ENCODE measurements around the gene SEPTIN12. TPM values are rescaled to one million over a fixed set of nuclear protein-coding genes. Genes with fewer than 3 reads are reported as not detected.

The SEPTIN12 gene
- total RNA-seq, 4 donors from 2014 or later, result not detected

GRCh38 chr16:4811773-4812172 lies 23.6 kb upstream of the SEPTIN12 start:
- H3K36me3 ChIP-seq, result no peaks in the 10 kb centered on the region
- TF ChIP-seq, protein P1, sequence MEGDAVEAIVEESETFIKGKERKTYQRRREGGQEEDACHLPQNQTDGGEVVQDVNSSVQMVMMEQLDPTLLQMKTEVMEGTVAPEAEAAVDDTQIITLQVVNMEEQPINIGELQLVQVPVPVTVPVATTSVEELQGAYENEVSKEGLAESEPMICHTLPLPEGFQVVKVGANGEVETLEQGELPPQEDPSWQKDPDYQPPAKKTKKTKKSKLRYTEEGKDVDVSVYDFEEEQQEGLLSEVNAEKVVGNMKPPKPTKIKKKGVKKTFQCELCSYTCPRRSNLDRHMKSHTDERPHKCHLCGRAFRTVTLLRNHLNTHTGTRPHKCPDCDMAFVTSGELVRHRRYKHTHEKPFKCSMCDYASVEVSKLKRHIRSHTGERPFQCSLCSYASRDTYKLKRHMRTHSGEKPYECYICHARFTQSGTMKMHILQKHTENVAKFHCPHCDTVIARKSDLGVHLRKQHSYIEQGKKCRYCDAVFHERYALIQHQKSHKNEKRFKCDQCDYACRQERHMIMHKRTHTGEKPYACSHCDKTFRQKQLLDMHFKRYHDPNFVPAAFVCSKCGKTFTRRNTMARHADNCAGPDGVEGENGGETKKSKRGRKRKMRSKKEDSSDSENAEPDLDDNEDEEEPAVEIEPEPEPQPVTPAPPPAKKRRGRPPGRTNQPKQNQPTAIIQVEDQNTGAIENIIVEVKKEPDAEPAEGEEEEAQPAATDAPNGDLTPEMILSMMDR (IDR thresholded peaks at IDR 0.05), result no peak
- no peak for TF ChIP-seq POLR2A (IDR thresholded peaks at IDR 0.05)

GRCh38 chr16:4811242-4811641 lies 23.1 kb upstream of the SEPTIN12 start:
- no peak overlapping the region for H3K27ac ChIP-seq
- TF ChIP-seq POLR2A (IDR thresholded peaks at IDR 0.05), result no peak
- TF ChIP-seq, protein P1 (IDR thresholded peaks at IDR 0.05), result no peak

More at GRCh38 chr16:4811773-4812172, 23.6 kb upstream of the SEPTIN12 start:
- Histone ChIP-seq H3K27me3 (no peaks in the 10 kb centered on the region), H3K9me3 (no peaks in the 10 kb centered on the region), H3K4me1 (no peaks in the 10 kb centered on the region), H3K27ac (no peak overlapping the region), H3K4me3 (no peak overlapping the region)
- no peak for DNase-seq
- intact Hi-C loops (cut with DNase I; ENCODE audit: low total_unique reads), result no loop called here

DNA sequence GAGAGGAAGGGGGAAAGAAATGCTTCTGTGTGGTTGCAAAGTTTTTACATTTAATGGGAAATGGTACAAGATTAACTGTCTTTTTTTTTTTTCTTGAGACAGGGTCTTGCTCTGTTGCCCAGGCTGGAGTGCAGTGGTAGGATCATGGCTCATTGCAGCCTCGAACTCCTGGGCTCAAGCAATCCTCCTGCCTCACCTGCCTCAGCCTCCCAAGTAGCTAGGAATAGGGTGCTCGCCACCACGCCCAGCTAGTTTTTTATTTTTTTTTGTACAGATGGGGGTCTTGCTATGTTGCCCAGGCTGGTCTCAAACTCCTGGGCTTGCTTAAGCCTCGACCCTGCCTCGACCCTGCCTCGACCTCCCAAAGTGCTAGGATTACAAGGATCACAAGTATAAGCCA lies 18.1 kb upstream of the SEPTIN12 start:
- intact Hi-C loops (cut with DNase I; ENCODE audit: low total_unique reads), result no loop called here
- H3K27me3 ChIP-seq, result no peaks in the 10 kb centered on the region
- H3K36me3 ChIP-seq, result no peaks in the 10 kb centered on the region
- peaks cover 0 to 6% of the 10 kb centered on the region in 2 donors for H3K4me1 ChIP-seq
- H3K9me3 ChIP-seq, result no peaks in the 10 kb centered on the region
- H3K4me3 ChIP-seq, result no peak overlapping the region
- no peak for TF ChIP-seq POLR2A (IDR thresholded peaks at IDR 0.05)
- TF ChIP-seq, protein P1 (IDR thresholded peaks at IDR 0.05), result no peak
- H3K27ac ChIP-seq, result no peak overlapping the region
- no peak for DNase-seq

More at GRCh38 chr16:4811242-4811641, 23.1 kb upstream of the SEPTIN12 start:
- Histone ChIP-seq H3K36me3 (no peaks in the 10 kb centered on the region), H3K4me3 (no peak overlapping the region), H3K4me1 (no peaks in the 10 kb centered on the region), H3K27me3 (no peaks in the 10 kb centered on the region), H3K9me3 (no peaks in the 10 kb centered on the region)
- intact Hi-C loops (cut with DNase I; ENCODE audit: low total_unique reads), result no loop called here
- no peak for DNase-seq

- H3K27ac ChIP-seq, result no peak overlapping the region
- H3K9me3 ChIP-seq, result no peaks in the 10 kb centered on the region
- no peak for TF ChIP-seq POLR2A (IDR thresholded peaks at IDR 0.05)
- TF ChIP-seq, protein P1 (IDR thresholded peaks at IDR 0.05), result no peak
- intact Hi-C loops (cut with DNase I; ENCODE audit: low total_unique reads), result no loop called here
- no peaks in the 10 kb centered on the region for H3K36me3 ChIP-seq
- peaks cover 0 to 11% of the 10 kb centered on the region in 2 donors for H3K4me1 ChIP-seq
- no peak overlapping the region for H3K4me3 ChIP-seq
- no peak for DNase-seq
- H3K27me3 ChIP-seq, result no peaks in the 10 kb centered on the region
These were observed 17.1 kb upstream of the SEPTIN12 start for GRCh38 chr16:4805231-4805630.

DNA sequence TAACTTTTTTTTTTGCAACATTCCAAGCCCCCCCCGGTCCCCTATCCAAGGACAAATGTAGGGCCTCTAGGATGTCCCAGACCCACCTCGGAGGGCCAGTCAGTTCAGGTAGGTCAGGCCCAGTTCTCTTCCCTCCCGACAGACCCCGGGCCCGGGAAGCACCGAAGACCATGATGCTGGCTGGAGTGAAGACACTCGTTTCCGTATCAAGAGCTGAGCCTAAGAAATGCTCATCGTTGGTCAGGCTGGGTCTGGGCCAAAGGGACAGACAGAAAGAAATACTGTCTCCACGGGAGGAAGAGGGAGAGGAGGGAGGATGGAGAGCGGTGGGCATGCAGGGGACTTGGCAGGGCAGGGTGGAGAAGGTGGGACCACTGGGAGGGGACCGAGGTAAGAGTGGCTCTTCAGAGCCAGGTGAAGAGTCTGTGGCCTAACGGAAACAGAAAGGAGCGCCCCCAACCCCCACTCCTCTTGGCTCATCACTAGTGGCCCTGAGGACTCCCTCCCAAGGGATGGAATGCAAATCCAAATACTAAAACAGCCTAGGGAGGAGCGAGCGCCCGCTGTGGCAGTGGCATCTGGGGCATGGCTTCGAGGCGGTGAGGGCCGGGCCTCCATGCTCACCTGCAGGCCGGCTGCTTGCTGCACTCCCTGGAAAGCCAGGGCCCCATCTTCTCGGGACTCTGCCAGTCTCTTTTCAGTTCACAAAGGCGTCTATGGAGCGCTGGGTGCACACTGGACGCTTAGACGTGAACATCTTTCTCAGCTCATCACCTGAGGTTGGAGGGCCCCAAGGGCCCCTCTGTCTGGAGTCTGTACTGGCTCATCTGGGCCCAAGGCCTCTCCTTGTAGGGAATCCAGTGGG lies 16.0 kb upstream of the SEPTIN12 start:
- no peak for DNase-seq

More for the DNA sequence above, 16.0 kb upstream of the SEPTIN12 start:
- Histone ChIP-seq H3K9me3 (no peaks in the 10 kb centered on the region), H3K4me3 (no peak overlapping the region), H3K4me1 (peaks cover 0 to 11% of the 10 kb centered on the region in 2 donors), H3K27ac (no peak overlapping the region), H3K36me3 (no peaks in the 10 kb centered on the region), H3K27me3 (no peaks in the 10 kb centered on the region)
- TF ChIP-seq POLR2A (IDR thresholded peaks at IDR 0.05), result no peak
- TF ChIP-seq, protein P1 (IDR thresholded peaks at IDR 0.05), result no peak
- intact Hi-C loops (cut with DNase I; ENCODE audit: low total_unique reads), result loop anchor here (5.0 kb wide), 1 partner anchor 37 kb away; the partner anchor contains the start of gene ZNF500
